ENCODE data around the gene GNA15. TPM values are rescaled to one million over a fixed set of nuclear protein-coding genes. Genes with fewer than 3 reads are reported as not detected.

Gene GNA15
- total RNA-seq, 1 experiment from 2014 or later = 6.2 TPM

DNA sequence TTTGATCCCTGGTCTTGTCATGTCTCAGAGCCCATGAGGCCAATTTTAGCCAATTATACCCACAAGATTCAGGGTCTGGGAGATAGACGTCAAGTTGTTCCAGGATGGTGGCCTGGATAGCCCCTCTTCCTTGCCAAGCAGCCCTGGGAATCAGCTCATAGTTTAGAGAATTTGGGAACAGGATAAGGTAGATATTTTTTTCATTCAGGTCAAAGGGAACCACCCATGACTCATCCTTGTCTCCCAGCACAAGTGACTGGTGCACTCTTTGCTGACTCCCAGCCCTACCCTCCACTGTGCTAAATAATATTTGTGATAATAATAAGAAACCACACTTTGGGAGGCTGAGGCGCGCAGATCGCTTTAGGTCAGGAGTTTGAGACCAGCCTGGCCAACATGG is 25.6 kb downstream of the GNA15 start:
- CTCF ChIA-PET = interaction anchor here (1.5 kb wide), 1 partner anchor 32 kb away, joined by 11 read pairs; no protein-coding TSS in a partner anchor
- ATAC-seq = 0 out of 2 replicates have a peak, but pooled peaks have one; percentile 52
- in situ Hi-C loops (cut with HindIII; ENCODE audit: low pct_unique_long_range_greater_than_20kb, low sequenced_read_pairs) = no loop called here

GRCh38 chr19:3162418-3163229 is 26.8 kb downstream of the GNA15 start:
- in situ Hi-C loops (cut with HindIII; ENCODE audit: low pct_unique_long_range_greater_than_20kb, low sequenced_read_pairs) (no loop called here), intact Hi-C loops (cut with micrococcal nuclease; ENCODE audit: unreplicated experiment) (loop anchor here (2.0 kb wide), 1 partner anchor 212 kb away; no protein-coding TSS in a partner anchor)
- no peaks in the 10 kb centered on the region for H3K9me3 ChIP-seq (ENCODE audit: control insufficient read depth, insufficient read depth, low read depth, low read length)
- 0 out of 2 replicates have a peak, but pooled peaks have one; percentile 32 for ATAC-seq
- no peaks in the 10 kb centered on the region; the same call in 1 of the 2 replicates for H3K4me1 ChIP-seq (ENCODE audit: control insufficient read depth, insufficient read depth, low read length)
- no peak for DNase-seq (ENCODE audit: low read depth, low spot score)
- H3K27ac ChIP-seq (ENCODE audit: low read length) = no peak overlapping the region
- CTCF ChIA-PET = interaction anchor here (0.6 to 1.5 kb wide), 3 partner anchors 33 to 552 kb away, joined by 3 to 11 read pairs (median 6); no protein-coding TSS in a partner anchor
- H3K4me3 ChIP-seq (ENCODE audit: low read depth in 2 of 2, low read length in 2 of 2) = no peak overlapping the region
- no peaks in the 10 kb centered on the region for H3K36me3 ChIP-seq (ENCODE audit: control insufficient read depth, insufficient read depth, low read length)
- POLR2A ChIA-PET = no interaction called here
- no TSS peak for BruUV-seq (replicated peaks)
- no peaks in the 10 kb centered on the region for H3K27me3 ChIP-seq (ENCODE audit: control insufficient read depth, insufficient read depth, low read length)
- TF ChIP-seq SIN3A (IDR thresholded peaks at IDR 0.05; ENCODE audit: borderline replicate concordance, insufficient read depth, low read depth, low read length) (no peak), TCF7L2 (IDR thresholded peaks at IDR 0.05; ENCODE audit: low read depth, low read length) (no peak), POLR2AphosphoS5 (IDR thresholded peaks at IDR 0.05; ENCODE audit: low read depth, low read length) (no peak), REST (IDR thresholded peaks at IDR 0.05; ENCODE audit: insufficient read depth in 1 of 2, low read depth in 2 of 2, low read length in 1 of 2) (no peak)
- TF ChIP-seq, protein P1, sequence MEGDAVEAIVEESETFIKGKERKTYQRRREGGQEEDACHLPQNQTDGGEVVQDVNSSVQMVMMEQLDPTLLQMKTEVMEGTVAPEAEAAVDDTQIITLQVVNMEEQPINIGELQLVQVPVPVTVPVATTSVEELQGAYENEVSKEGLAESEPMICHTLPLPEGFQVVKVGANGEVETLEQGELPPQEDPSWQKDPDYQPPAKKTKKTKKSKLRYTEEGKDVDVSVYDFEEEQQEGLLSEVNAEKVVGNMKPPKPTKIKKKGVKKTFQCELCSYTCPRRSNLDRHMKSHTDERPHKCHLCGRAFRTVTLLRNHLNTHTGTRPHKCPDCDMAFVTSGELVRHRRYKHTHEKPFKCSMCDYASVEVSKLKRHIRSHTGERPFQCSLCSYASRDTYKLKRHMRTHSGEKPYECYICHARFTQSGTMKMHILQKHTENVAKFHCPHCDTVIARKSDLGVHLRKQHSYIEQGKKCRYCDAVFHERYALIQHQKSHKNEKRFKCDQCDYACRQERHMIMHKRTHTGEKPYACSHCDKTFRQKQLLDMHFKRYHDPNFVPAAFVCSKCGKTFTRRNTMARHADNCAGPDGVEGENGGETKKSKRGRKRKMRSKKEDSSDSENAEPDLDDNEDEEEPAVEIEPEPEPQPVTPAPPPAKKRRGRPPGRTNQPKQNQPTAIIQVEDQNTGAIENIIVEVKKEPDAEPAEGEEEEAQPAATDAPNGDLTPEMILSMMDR (IDR thresholded peaks at IDR 0.05) = no peak

More for the DNA sequence above, 25.6 kb downstream of the GNA15 start:
- DNase-seq (ENCODE audit: low read depth, low spot score) = no peak
- intact Hi-C loops (cut with micrococcal nuclease; ENCODE audit: unreplicated experiment) = no loop called here
- Histone ChIP-seq H3K27ac (ENCODE audit: low read length) (no peak overlapping the region), H3K9me3 (ENCODE audit: control insufficient read depth, insufficient read depth, low read depth, low read length) (no peaks in the 10 kb centered on the region), H3K27me3 (ENCODE audit: control insufficient read depth, insufficient read depth, low read length) (no peaks in the 10 kb centered on the region), H3K36me3 (ENCODE audit: control insufficient read depth, insufficient read depth, low read length) (no peaks in the 10 kb centered on the region), H3K4me3 (ENCODE audit: low read depth in 2 of 2, low read length in 2 of 2) (no peak overlapping the region), H3K4me1 (ENCODE audit: control insufficient read depth, insufficient read depth, low read length) (no peaks in the 10 kb centered on the region; the same call in 1 of the 2 replicates)
- TF ChIP-seq, protein P1 (IDR thresholded peaks at IDR 0.05) = no peak
- no peak for TF ChIP-seq POLR2AphosphoS5 (IDR thresholded peaks at IDR 0.05; ENCODE audit: low read depth, low read length)
- no peak for TF ChIP-seq SIN3A (IDR thresholded peaks at IDR 0.05; ENCODE audit: borderline replicate concordance, insufficient read depth, low read depth, low read length)
- no peak for TF ChIP-seq REST (IDR thresholded peaks at IDR 0.05; ENCODE audit: insufficient read depth in 1 of 2, low read depth in 2 of 2, low read length in 1 of 2)
- TF ChIP-seq TCF7L2 (IDR thresholded peaks at IDR 0.05; ENCODE audit: low read depth, low read length) = no peak
- BruUV-seq (replicated peaks) = no TSS peak
- POLR2A ChIA-PET = no interaction called here
